MCF 10A (cell line): ENCODE results near the gene RNF212B. TPM values are rescaled to one million over a fixed set of nuclear protein-coding genes. Genes with fewer than 3 reads are reported as not detected.

ENCODE experiments used
- BruUV-seq: library from RNA; stranded (reverse); fragments of 400-500 nt; replicated peaks from 2 replicates; lab custom pipeline; 2021; lab: Mats Ljungman, UMichigan
- CTCF ChIA-PET: fragments of 300-600 bp; sonication (Branson Sonifier 250); formaldehyde crosslinking; extraction: SDS; loops from one replicate; lab custom pipeline; 2021; ENCODE audit warnings: antibody characterized with exemption, inconsistent platforms; lab: Yijun Ruan, JAX
- POLR2A ChIA-PET: fragments of 300-600, 350-650 bp; sonication (Branson Sonifier 250); formaldehyde crosslinking; extraction: SDS; loops from one replicate; lab custom pipeline; 2020; ENCODE audit warnings: antibody characterized with exemption, inconsistent platforms; lab: Yijun Ruan, JAX
- DNase-seq: peaks from one replicate; pipeline ENCODE4 v3.0.0-alpha.2; 2018; ENCODE audit not compliant: unreplicated experiment
- H3K27ac Mint-ChIP-seq: one replicate; pipeline ENCODE4 v1.8.0; 2022; ENCODE audit warnings: mild to moderate bottlenecking, low read depth, mixed read lengths; ENCODE audit not compliant: unreplicated experiment
- H3K27me3 Mint-ChIP-seq: one replicate; pipeline ENCODE4 v1.8.0; 2022; ENCODE audit warnings: mixed read lengths; ENCODE audit not compliant: insufficient read depth, unreplicated experiment
- H3K36me3 Mint-ChIP-seq: one replicate; pipeline ENCODE4 v1.8.0; 2022; ENCODE audit warnings: mild to moderate bottlenecking, moderate library complexity, mixed read lengths; ENCODE audit not compliant: insufficient read depth, unreplicated experiment
- H3K4me1 Mint-ChIP-seq: one replicate; pipeline ENCODE4 v1.8.0; 2022; ENCODE audit warnings: mixed read lengths; ENCODE audit not compliant: insufficient read depth, unreplicated experiment
- H3K4me3 Mint-ChIP-seq: one replicate; pipeline ENCODE4 v1.8.0; 2022; ENCODE audit warnings: mild to moderate bottlenecking, moderate library complexity, mixed read lengths; ENCODE audit not compliant: unreplicated experiment
- H3K9me3 Mint-ChIP-seq: one replicate; pipeline ENCODE4 v1.8.0; 2022; ENCODE audit warnings: mixed read lengths; ENCODE audit not compliant: unreplicated experiment
- CTCF ChIP-seq: fragments of 200-600 bp; IDR thresholded peaks from one replicate; pipeline ENCODE4 v1.8.0; 2022; ENCODE audit warnings: antibody characterized with exemption, mild to moderate bottlenecking; ENCODE audit not compliant: unreplicated experiment
- intact Hi-C: fragments of 100-400 bp; cut with micrococcal nuclease; formaldehyde crosslinking; loops from 2 replicates; pipeline ENCODE4 v1.14.1; 2022
- total RNA-seq: library from RNA; stranded (reverse); gene quantifications from 2 replicates; pipeline ENCODE4 v1.2.3, GENCODE V29; 2022

RNF212B gene
- total RNA-seq, 1 experiment from 2014 or later: not detected

GRCh38 chr14:23202001-23202400 lies 35.7 kb upstream of the RNF212B start:
- Mint-ChIP-seq H3K9me3 (no peaks in the 10 kb centered on the region), H3K4me1 (peaks cover 10% of the 10 kb centered on the region), H3K36me3 (no peaks in the 10 kb centered on the region), H3K4me3 (no peak overlapping the region), H3K27ac (no peak overlapping the region), H3K27me3 (no peaks in the 10 kb centered on the region)
- TF ChIP-seq CTCF: no peak
- ChIA-PET CTCF (interaction anchor here (0.7 to 4.1 kb wide), 3 partner anchors 15 to 109 kb away, joined by 4 to 25 read pairs (median 10); no protein-coding TSS in a partner anchor), POLR2A (interaction anchor here (0.6 to 2.0 kb wide), 3 partner anchors 8 to 105 kb away, joined by 3 to 9 read pairs (median 4); partner anchors contain the start of gene BCL2L2)
- BruUV-seq: no TSS peak
- intact Hi-C loops: no loop called here
- no peak for DNase-seq

- Mint-ChIP-seq H3K27me3 (no peaks in the 10 kb centered on the region), H3K9me3 (no peaks in the 10 kb centered on the region), H3K4me3 (no peak overlapping the region), H3K36me3 (no peaks in the 10 kb centered on the region), H3K4me1 (peaks cover 11% of the 10 kb centered on the region), H3K27ac (no peak overlapping the region)
- ChIA-PET POLR2A (interaction anchor here (0.6 to 0.7 kb wide), 2 partner anchors 34 to 1836 kb away, joined by 3 read pairs; no protein-coding TSS in a partner anchor), CTCF (interaction anchor here (0.6 to 3.7 kb wide), 7 partner anchors 11 to 90 kb away, joined by 3 to 22 read pairs (median 4); no protein-coding TSS in a partner anchor)
- no peak for DNase-seq
- intact Hi-C loops: no loop called here
- BruUV-seq: no TSS peak
- no peak for TF ChIP-seq CTCF
Observed at GRCh38 chr14:23206422-23207145, 31.2 kb upstream of the RNF212B start.

- POLR2A ChIA-PET: interaction anchor here (0.6 kb wide), 2 partner anchors 114 to 1837 kb away, joined by 3 read pairs; partner anchors contain the start of gene PABPN1
- no peaks in the 10 kb centered on the region for H3K27me3 Mint-ChIP-seq
Observed at GRCh38 chr14:23207146-23207540, 30.6 kb upstream of the RNF212B start.

More at GRCh38 chr14:23207146-23207540, 30.6 kb upstream of the RNF212B start:
- Mint-ChIP-seq H3K36me3 (no peaks in the 10 kb centered on the region), H3K9me3 (no peaks in the 10 kb centered on the region), H3K4me3 (no peak overlapping the region), H3K27ac (no peak overlapping the region), H3K4me1 (peaks cover 11% of the 10 kb centered on the region)
- no peak for DNase-seq
- no TSS peak for BruUV-seq
- intact Hi-C loops: no loop called here
- CTCF ChIA-PET: interaction anchor here (0.7 to 3.7 kb wide), 4 partner anchors 20 to 90 kb away, joined by 3 to 22 read pairs (median 8); no protein-coding TSS in a partner anchor
- TF ChIP-seq CTCF: no peak
